ENCODE results near the gene PDE11A.

The PDE11A gene

DNA sequence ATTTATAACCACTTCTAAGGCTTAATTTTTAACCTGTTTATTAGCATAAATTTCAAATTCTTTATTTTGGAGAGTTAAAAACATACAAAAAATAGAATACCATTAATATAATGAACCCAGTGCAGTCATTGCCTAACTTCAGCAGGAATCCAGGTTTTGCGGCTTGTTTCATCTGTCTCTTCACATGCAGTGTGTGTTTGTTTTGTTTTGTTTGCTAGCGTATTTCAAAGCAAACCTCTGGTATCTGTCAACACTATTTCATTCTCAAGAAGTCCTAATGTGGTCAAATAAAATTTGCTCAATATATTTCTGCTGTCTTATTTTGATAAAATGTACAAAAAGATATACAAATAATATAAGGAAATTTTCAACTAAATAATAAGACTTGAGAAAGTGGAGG, 351.5 kb downstream of the PDE11A start:
- peak; percentile 30 to 71 for DNase-seq

DNA sequence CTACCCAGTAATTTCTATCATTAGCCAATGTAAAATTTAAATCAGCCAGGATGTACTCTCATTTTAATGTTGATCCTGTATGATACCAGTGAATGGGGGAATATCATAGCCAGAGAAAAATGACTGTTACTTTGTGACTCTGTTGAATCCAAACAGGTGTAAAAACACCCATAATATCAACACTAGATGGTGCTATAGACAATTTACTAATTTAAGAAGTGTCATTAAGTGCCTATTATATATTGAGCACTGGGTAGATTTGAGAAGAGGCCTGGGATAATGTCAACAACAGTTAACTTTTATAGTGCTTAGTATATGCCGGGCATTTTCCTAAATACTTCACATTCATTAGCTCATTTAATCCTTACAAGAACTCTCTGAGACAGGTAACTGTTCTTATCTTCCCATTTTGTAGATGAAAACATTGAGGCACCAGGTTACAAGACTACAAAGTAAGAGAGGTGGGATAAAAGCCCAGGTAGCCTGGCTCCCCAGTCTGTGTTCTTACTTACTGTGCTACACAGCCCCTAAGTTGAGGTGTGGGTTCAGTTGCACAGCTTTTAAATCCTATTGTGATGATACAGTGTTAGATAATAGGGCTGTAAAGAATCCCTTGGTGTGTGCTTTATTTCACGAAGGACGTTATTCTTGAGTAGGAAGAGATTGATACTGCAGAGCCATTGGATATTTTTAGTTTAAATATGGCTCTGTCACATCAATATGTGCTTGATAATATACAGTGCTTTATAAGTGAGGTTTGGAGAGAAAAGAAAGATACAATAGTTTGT, 354.6 kb downstream of the PDE11A start:
- no peak for DNase-seq

DNA sequence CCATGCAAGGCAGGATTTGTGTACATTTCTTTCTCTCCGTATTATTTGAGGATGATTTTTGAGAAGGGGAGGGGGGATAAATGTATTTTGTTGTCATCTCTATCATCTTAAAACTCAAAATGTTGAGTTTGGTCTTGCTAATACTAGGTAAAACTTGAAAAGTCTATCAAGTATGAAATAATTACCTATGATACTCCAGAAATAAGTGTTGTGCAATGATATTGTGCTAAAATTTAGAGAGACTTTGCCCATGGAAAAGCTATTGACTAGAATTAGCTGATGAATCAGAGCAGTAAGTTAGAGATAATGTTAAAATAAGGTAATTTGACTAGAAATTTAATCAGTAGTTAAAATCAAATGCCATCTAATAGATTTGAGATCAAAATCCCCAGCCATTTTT, 356.1 kb downstream of the PDE11A start:
- DNase-seq, result no peak

DNA sequence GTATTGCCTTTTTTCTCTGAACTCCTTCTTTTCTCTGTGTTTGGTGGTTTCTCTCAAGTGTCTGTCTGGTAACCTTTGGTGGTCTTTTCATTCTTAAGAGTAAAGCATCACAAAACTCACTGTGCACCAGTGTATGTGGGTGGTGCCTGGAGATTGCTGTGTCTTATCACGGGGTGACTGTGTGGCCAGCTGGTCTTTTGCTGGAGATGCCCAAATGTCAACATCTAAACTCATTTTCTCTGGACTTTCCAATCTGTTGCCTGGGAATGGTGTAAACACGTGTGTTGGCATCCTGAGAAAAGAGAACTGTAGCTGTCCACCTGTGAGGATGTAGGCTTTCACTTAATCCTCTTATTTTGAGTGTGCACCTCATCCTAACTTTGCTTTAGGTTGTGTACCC, 356.8 kb downstream of the PDE11A start:
- DNase-seq, result no peak

DNA sequence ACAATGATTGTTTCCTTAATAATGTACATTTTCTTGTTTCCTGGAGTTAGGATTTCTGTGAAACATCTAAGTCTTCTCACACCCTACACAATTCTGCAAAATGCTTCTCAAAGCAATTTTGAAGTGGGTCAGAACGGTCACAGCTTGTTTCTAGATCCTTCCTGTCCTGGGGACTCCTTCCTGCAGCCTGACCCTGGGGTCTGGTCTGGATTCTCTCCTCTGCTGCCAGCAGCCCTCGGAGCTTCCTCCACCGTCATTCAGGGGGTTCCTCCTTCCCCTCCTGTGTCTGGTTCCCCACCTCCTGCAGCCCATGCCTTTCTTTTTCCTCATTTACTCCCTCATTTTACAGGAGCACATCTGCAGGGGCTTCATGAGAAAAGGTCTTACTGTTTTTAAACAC, 357.9 kb downstream of the PDE11A start:
- no peak for DNase-seq

DNA sequence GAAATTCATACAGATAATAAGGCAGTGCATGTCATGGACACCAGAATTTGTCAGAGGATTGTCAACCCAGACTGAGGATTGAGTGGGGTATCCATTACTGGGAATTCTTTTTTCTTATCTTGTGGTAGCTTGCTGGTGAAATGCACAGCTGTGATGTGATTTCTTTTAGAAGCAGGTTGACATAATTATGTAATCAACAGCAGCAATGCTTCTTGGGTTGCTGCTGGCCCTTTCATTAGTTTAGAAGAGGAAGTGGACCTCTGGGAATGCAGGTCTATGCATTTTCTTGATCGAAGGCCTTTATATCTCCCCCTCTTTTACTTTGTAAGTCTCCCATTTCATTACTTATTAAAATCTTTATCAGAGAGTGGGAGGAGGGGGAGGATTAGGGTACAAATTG, 360.1 kb downstream of the PDE11A start:
- DNase-seq, result no peak

DNA sequence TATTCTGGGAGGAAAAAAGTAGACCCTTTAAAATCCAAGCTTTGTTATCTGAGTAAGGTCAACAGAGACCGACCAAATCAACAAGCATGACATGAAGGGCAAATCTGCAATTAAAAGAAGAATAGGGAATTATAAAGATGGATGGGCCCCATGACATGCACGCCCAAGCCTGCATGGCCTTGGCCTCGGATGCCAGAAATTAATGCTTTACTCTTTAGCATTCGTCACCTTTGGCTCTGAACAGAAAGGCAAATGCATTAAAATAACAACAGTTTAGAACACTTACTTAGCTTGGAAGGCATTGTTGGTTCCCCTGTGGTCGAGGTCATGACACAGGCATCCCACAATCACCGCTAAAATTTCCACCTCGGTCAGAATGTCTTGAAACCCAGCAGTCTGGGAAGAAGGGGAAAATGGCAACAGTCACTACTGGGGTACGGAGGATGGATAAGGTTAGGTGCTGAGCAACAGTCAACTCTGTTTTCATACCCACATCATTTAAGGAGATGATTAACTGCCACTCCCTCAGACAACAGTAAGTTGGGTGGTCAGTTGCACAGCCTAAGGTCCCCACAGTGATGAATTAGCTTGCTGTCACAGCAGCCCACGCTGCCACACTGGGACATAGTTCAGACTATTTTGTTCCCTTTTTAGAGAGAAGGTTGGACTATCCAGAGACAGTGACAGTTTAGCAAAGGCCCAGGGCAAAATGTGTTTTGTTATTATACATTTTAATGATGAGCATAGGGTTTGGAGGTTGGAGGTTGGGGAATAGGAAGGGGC, 360.9 kb downstream of the PDE11A start:
- DNase-seq, result peak in 1 of 2 experiments; percentile 41

DNA sequence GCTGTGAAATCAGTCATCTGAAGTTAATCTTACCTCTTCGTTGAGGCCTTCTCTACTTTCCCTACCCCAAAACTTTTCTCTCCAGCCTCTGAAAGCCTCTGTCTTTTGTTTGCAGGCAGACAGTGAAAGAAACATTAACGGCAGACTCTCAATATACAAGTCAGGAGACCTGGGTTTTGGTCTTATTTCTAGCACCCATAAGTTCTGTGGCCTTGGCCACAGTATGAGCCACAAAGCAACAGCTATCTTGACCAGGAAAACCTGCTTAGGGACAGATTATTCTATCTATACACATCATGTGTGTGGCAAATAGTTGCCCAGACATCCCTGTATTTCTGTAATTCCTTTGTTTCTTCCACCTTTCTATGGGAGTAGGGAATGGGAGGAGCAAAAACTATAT, 361.7 kb downstream of the PDE11A start:
- no peak for DNase-seq

DNA sequence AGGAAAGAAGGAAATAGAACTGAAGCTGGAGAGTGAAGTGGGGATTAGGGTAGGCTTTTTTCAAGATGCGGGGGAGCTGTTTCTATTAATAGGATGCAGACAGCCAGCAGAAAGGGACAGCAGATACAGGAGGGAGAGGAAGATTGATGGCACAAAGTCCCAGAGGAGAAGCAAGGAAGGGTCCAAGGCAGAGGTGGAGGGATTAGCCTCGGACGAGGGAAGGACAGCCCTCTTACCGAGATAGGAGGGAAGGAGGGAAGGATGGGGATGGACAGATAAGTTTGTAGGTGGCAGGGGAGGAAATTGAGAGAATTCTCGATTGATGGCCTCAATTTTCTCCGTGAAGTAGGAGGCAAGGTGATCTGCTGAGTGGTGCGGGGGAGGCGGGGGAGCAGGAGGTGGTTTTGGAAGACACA, 362.6 kb downstream of the PDE11A start:
- DNase-seq, result no peak

DNA sequence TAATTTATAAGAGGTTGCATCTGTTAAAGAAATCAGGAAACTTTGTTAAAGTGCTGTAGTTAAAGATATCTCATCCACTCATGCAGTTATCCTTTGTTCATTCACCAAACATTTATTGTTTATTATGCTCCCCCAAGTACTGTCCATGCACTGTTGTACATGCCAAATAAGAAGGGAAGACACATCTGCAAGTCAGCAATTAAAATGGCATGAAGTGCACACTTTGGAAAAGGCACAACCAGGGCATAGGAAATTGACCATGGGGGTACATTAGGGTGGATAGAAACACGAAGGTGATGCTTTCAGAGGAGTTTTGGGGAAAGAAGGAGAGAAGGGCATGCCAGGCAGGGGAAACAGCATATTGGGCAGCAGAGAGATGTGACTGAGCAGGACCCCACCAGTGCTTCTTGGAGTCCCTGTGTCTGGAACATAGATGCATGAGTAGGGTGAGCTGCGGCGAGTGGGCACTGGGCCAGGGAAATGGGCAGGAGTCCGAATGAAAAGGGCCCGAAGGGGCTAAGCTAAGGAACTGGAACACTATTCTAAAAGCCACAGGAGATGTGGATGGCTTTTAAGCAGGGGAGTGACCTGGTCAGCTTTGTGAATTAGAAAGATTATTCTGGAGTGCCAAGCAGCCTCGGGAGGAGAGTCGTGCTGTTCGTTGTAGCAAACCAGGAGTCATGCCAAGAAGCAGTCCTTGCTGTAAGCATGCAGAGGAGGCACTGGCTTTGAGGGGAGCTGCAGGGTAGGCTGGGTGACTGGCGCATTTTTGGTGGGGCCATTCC, 363.7 kb downstream of the PDE11A start:
- DNase-seq, result no peak

DNA sequence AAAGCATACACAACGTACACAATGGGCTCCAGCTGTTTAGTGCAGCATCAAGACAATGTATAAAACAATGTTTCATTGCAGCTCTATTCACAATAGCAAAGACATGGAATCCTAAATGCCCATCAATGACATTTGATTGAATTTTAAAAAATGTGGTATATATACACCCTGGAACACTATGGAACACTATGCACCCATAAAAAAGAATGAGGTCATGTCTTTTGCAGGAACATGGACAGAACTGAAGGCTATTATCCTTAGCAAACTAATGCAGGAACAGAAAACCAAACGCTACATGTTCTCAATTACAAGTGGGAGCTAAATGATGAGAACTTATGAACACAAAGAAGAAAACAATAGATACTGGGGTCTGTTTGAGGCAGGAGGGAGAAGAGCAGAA, 364.5 kb downstream of the PDE11A start:
- DNase-seq, result no peak

DNA sequence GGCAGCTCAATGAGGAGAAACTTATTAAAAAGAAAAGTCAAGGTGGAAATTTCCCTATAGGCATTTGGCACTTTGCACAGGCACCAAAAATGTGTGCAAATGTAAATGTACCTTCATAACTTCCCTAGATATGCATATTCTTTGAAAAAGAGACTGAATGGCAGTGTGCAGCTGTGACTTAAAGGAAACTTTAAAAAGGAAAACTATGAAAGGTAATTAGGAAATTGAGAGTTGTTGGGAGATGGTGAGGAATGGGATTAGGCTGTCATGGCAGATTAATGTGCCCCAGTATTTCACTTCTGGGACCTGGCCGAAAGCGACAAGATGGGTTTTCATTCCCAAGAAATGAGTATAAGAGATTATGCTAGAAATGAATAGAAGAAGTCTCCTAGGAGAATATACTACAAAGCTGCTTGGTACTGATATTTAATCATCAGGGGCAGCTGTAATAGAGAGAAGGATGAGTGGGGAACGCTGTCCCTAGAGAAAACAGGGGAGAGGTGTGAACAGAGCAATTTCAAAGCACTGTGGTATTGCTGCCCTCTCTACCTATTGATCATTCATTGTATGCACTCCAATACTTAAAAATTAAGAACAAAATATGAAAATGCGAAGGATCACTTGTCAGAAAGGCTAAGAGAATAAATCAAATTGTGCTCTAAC, 366.9 kb downstream of the PDE11A start:
- no peak for DNase-seq

DNA sequence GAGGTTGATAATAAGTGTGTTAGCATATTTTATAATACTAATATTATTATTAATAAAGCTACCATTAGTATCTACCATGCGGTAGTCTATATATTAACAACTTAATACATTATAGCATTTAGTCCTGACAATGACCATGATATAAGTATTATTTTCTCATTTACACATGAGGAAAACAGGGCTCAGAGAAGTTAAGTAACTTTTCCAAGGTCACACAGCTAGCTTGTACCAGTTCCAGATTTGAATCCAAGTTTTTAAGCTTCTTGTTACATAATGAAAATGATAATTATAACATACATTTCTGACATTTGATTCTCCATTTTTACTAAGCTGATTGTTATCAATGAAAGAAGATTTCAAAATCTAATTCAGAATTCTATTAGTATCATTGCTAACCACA, 369.4 kb downstream of the PDE11A start:
- DNase-seq, result no peak

DNA sequence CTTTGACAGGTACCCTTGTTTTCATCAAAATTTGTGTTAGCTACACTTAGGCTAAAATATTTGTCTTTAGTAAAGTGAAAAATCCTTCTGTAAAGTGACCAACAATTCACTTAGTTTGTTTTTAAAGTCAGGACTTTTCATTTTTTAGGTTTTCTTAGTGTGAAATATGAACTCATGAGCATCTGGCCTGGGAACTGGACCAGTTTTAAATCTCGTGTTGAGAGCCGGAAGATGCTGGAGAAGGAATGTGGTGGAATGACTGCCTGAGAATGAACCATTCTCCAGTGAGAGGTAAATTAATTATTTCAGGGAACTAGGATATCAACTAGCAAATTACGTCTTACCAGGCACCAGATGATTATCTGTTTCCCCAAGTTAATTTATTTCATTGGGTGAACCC, 374.3 kb downstream of the PDE11A start:
- DNase-seq, result no peak

DNA sequence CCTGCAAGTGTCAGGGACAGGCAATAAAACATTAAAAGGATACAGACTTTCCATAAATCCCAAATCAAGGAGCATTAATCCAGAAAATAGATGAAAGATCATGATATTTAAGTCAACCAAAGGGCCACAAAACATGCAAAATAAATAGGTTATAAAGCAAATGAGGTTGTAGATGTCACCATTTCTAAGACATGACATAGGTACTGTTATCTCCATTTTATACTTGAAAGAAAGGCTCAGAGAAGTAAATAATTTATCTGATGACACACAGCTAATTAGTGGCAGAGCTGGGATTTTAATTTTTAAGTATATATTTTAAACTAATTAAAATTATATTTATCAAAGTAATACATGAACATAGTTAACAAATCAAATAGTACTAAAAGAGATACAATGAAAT, 378.2 kb downstream of the PDE11A start:
- DNase-seq, result no peak

DNA sequence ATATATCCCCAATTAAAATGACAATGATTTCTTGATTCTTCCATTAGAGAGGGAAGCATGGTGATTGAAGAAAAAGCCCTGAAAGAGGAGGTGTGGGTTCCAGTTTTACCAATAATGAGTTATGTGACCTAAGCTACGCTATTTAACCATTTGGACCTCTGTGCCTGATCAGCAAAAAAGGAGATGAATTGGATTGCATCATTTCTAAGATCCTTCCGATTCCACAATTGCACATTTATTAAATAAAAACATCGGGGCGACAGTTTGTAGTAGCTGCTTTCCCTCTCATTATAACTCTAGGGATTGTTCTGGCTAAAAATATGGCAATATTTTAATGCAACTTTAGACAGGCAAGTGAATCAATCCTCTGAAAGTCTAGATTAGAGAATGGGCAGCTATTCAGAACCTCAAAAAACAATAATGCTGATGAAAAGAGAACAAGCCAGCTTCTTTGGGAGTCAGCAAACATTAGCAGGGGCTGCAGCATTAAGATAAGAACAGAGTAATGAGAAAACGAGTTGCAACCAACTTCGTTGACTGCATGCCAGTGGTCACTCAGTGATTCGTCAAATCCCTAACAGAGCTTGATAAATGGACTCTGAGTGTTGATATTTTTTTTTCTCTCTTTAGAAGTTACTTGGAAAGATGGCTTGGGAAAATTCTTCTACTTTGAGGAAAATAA, 378.8 kb downstream of the PDE11A start:
- no peak for DNase-seq

DNA sequence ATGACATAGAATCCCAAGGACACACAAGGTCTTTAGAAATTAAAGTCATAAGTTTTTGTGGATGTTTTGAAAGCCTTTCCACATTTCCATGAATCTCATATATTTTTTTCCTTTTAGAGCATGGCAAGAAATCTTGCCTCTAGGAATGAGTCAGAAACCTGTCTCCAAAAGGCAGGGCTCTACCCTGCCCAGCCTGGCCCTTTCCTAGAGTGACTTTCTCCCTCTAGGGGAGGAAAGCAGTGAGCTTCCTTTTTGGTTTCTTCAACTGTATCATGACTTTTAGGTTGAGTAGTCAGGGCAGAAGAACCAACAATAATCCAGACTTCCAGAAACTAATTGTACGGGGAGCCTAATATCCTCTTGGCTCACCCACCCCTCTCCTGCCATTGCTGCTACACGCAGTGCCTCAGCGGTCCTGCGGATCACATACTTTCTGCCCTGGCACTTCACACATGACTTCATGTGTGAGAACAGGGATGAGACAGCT, 379.8 kb downstream of the PDE11A start:
- DNase-seq, result peak in 1 of 2 experiments; percentile 20

DNA sequence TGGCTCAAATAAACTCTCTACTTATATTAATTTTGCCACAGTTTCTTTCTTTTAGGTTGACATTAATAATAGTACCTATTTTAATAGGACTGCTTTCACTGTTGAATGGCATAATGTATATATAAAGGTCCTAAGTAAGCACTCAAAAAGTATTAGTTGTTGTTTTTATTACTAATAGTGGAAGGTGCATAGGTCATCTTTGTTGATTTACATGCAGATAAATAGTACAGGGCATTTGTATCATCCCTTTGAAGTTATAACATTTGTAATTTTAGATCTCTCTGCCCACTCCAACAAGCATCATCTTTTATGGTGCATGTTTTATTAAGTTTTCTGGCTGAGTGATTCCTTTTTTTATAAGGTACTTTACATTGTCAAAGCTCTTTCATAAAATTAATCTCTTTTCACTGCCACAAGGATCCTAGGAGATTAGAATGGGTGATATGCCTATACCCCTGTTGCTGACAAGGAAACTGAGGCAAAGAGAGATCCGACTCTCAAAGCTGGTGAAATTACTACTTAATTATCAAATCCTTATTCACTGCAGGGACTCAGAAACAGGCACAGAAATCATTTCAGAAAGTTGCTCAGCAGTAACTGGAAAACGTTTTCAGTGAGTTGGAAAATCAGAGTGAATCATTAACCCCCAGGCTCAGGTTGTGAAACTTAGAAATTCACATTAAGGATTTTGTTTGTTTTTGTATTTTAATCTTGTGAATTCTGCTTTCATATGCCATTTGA, 380.4 kb downstream of the PDE11A start:
- no peak for DNase-seq

DNA sequence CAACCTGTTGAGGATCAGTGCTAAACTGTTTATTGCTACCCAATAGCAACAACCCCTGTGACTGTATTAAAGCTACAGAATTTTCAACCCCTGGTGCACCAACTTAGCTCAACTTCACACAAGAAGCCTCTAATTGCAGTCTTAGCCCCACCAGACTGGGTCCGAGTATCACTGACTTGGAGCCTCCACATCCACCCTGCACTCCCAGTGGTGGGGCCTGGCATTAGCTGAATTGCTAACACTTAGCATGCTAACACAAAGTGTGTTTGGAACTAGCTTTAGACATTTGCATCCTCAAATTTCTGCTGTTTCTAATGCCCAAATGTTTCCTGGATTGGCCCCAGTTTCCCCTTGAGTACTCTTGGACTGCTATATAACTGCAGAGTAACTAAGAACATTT, 381.4 kb downstream of the PDE11A start:
- no peak for DNase-seq

DNA sequence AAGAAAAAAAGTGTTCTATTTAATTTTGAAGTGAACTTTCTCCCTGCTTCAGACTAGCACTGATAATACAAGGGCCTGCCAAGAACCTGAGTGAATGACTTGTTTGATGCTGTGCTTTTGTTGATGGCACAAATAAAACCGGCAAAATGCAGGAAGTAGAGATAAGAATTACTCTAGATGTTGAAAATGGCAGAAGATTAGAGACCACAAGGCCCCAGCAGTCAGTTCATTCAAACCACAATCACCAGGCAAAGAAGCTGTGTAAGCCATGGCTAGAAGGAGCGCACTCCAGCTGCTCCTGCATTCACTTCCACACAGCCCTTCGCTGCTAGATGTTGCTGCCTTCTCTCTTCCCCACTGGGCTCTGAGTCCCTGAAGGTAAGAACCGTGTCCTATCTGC, 383.0 kb downstream of the PDE11A start:
- no peak for DNase-seq

DNA sequence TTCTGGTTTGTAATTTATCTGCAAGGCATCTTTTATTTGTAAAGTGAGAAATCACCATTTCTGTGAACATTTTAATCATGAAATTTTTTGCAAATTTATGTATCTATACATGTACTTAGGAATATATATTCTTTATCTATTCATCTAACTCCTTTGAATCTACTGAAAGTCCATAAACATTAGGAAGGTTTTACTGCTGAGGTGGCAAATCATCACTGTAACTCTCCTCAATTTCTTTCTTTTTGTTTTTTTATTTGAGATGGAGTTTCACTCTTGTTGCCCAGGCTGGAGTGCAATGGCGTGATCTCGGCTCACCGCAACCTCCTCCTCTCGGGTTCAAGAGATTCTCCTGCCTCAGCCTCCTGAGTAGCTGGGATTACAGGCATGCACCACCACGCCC, 383.7 kb downstream of the PDE11A start:
- DNase-seq, result no peak

DNA sequence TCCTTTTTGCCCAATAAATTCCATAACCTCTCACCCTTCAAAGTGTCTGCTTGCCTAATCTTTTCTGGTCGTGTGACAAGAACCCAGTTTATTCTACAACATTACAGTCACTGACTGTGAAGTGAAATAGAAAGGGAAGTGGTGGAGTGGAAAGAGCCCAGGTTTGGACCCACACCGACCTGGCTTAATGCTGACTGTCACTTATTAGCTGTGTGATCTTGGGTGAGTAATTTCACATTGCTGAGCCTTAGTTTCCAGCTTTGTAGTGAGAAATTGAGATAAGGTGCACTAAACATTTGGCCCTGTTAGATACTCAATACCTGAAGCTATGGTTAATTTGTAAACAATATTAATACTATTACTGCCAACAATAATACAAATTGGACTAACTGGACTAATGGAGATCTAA, 388.9 kb downstream of the PDE11A start:
- DNase-seq, result no peak
